Activated T-cell treated with anti-CD3 and anti-CD28 coated beads, Interleukin-2, amount 50 U/mL, for 1 hour (primary cell): ENCODE data around the gene XYLT1.

Source experiments
- DNase-seq: peaks from one replicate; pipeline ENCODE4 v3.0.0-alpha.2; 2020

Gene XYLT1

GRCh38 chr16:17068524-17068923 is 402.2 kb downstream of the XYLT1 start:
- DNase-seq: no peak

- DNase-seq: no peak
Observed at GRCh38 chr16:17067882-17068281, 402.9 kb downstream of the XYLT1 start.

- no peak for DNase-seq
Observed at GRCh38 chr16:17063201-17064139, 407.3 kb downstream of the XYLT1 start.

- DNase-seq: no peak
Observed at GRCh38 chr16:17062676-17063075, 408.1 kb downstream of the XYLT1 start.

GRCh38 chr16:17061326-17061725 is 409.4 kb downstream of the XYLT1 start:
- no peak for DNase-seq

- DNase-seq: no peak
Observed at GRCh38 chr16:17058471-17058870, 412.3 kb downstream of the XYLT1 start.

GRCh38 chr16:17056666-17057065 is 414.1 kb downstream of the XYLT1 start:
- DNase-seq: no peak

- DNase-seq: no peak
Observed at GRCh38 chr16:17053536-17054160, 417.1 kb downstream of the XYLT1 start.
